GM18507 (cell line): Measurements from ENCODE around the gene RNF39.

Experiments used
- DNase-seq: peaks from one replicate; pipeline ENCODE4 v3.0.0; 2011; ENCODE audit warnings: low read depth; ENCODE audit not compliant: insufficient read length; ENCODE audit errors: extremely low spot score
- FAIRE-seq: peaks from 2 replicates; lab custom pipeline; 2011; peaks lifted over from hg19 to GRCh38; lab: Jason Lieb, UNC

RNF39 gene

DNA sequence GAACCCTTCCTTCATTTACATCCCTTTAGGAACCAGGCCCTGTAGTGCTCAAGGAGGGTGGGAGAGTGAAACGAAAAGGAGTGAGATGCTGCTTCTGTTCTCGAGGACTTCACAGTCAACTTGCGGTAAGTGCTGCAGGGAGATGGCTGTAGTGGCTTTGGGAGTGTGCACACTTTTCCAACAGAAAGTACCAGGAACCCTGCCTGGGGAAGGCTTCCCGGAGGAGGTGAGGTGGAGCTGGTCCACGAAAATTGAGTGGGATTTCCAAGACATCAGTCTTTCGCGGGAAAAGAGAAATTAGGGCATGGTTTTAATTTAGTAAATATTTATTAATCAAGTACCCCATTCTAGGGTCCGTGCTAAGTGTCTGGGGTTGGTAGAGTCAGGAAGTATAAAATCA lies 24.6 kb upstream of the RNF39 start:
- FAIRE-seq (no peak), DNase-seq (no peak)

DNA sequence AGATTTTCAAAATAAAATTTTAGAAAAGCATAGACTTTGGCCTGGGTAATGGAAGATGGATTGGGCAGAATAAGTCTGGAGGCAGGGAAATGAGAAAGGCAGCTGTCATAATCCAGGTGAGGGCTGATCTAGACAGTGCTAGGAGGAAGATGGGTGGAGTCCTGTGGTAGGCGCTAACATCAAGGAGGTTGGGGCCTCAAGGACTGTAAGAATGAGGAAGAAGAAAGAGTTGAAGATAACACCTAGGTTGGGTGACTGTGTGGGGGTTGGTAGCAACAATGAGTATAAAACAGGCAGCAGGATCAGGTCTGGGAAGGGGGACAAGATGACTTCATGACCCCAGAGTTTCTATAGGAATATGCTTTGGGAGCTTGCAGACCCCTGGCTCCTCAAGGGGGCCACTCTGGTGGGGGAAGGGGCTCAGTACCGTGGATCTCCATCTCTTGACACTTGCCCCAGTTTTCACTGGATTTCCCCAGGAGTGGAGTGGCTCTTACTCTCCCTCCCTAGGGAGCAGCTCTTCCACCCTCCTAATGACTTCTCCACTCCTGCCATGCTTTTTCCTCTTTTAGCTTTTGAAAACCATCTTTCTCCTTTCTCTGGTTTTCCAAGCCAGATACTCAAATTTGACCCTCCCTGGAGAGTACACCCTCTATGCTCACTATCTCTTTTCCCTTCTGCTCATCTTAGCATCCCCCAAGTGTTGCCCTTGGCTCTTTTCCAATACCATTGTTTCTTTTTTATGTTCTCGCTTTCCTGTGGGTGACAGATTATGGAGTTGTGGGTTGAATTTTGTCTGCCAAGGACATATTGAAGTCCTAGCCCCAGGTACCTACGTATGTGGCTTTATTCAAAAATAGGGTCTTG lies 22.6 kb upstream of the RNF39 start:
- FAIRE-seq (no peak), DNase-seq (no peak)

DNA sequence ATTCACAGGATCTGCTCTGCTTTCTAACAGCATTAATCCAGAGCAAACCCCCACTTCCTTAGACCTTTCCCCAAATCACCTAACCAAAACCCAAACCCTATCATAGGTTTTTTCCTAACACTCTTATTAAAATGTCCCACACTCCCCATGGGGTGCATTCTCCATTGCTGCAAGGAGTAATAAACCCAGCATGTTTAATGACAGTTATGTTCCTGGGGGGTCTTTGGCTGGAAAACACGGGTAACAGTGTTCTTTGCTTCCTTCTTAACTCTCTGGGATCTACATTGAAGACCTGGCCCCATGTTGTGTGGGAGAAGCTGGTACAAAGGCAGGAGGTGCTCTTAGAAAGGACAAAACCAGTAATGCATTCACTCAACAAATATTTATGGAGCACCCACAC lies 21.3 kb upstream of the RNF39 start:
- DNase-seq = no peak
- no peak for FAIRE-seq

DNA sequence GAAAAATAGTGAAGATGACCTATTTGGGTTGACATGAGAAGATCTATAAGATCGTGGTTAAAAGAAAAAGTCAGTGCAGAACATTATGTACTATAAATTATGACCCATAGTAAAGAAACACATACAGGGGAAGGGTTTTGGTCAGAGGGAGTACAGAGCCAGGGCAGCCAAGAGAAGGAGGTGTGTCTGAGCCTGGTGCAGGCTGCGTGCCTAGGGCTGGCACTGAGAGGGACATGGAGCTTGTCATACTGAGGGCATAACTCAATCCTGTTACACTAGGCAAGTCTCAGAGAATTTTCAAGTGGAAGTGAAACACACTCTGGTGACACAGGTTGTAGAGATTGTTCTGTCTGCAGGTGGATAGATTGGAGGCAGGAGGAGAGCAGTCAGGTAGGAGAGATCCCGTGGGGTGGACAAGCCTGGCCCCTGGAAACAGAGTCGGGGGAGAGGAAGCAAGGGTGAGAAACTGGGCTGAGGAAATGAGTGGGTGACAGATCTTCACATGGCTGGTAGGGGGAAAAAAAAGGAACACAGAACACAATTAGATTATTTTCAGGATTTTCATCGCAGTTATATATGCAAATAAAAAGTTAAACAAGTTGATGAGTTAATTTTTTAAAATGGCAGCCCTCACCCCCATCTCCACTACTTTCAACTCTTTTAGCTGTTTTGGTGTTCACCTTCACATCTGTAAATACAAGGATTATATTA lies 18.5 kb upstream of the RNF39 start:
- no peak for FAIRE-seq
- DNase-seq = no peak

DNA sequence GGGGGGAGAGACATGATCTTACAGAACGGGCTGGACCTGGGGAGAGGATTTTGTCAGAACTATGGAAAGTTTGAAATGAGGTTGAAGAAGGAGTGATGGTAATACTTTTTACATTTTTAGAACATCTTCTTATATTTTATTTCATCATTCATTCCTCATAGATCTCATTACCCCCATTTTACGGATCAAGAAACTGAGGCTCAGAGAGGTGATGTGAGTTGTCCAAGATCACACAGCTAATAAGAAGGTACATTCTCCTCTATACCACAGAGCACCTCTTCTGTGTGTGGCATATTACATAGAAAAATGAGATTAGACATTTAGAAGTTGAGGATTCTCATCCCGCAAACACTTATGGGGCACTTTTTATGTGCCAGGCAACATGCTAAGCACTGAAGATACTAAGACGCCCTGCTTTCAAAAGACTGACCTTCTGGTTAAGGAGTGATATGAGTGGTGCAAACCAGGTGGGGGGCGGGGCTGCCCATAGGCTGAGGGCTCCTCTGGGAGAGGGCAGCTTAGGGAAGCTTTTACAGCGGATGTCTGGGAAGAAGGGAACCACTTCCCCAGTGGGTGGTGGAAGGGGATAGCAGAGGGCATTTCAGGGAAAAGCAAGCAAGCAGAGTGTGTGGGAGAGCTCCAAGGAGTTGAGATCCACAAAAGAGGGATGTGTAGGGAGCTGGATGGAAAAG lies 17.4 kb upstream of the RNF39 start:
- FAIRE-seq (no peak), DNase-seq (no peak)

DNA sequence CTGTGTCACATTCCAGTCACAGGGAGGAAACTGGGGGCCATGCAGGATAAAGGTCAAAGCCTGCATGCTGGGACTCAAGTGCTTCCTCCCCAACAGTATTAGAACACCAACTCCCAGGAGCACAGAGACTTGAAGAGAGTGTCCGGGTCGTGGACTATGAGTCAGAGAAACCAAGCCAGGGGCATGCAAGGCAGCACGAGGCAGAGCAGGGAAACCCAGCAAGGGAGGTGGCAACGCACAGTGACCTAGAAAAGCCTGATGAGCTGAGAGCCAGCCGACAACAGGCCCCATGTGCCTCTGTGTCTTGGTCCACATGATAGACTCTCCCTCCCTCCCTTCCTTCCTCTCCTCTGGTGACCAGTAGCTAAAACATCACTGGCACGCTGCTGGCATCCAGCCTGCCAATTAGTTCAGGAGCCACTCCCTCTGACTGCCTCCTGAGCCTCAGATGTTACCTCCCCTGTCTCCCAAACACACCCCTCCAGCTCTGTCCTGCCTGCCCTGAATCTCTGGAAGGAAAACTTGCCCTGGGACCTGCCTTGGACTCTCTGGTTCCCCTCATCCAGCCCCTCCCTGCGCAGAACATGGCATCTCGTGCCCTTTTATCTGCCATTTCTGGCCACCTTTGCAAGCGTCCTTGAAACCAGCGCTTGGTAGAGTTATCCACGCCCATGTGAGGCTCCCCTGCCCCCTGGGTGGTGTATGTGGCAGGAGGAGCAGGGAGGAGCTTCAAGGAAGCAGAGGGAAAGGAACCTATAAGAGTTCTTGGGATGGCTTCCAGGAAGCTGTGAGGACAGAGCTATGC lies 16.2 kb upstream of the RNF39 start:
- no peak for DNase-seq

DNA sequence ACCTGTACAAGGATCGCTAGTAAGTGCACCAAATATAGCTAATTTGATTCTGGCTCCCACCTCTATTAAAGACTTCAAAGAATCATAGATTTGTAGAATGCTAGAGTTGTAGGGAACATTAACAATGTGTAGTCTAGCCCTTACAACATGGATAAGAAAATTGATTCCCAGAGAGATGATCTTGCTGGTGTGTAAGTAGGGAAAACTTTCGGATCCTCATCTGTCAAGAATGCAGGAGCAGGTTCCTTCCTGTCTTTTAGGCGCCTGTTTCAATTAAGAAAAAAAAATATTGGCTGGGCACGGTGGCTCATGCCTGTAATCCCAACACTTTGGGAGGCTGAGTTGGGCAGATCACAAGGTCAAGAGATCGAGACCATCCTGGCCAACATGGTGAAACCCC lies 12.3 kb upstream of the RNF39 start:
- DNase-seq = no peak
- no peak for FAIRE-seq

More for the DNA sequence above, 16.2 kb upstream of the RNF39 start:
- no peak for FAIRE-seq

DNA sequence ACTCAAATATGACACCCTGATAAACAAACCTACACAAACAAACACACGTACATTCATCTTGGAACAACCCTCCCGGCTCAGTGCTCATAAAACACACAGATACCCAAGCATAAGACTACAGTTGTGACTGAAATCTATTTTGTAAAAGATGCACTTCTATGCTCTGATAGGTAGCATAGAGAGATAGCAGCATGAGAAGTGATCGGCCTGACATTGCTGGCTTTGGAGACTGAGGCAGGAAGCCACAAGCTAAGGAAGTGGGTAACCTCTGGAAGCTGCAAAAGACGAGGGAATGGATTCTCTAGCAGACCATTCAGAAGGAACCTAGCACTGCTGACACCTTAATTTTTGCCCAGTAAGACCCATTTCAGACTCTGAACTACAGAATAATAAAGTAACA lies 1.6 kb upstream of the RNF39 start:
- no peak for DNase-seq
- FAIRE-seq = no peak

DNA sequence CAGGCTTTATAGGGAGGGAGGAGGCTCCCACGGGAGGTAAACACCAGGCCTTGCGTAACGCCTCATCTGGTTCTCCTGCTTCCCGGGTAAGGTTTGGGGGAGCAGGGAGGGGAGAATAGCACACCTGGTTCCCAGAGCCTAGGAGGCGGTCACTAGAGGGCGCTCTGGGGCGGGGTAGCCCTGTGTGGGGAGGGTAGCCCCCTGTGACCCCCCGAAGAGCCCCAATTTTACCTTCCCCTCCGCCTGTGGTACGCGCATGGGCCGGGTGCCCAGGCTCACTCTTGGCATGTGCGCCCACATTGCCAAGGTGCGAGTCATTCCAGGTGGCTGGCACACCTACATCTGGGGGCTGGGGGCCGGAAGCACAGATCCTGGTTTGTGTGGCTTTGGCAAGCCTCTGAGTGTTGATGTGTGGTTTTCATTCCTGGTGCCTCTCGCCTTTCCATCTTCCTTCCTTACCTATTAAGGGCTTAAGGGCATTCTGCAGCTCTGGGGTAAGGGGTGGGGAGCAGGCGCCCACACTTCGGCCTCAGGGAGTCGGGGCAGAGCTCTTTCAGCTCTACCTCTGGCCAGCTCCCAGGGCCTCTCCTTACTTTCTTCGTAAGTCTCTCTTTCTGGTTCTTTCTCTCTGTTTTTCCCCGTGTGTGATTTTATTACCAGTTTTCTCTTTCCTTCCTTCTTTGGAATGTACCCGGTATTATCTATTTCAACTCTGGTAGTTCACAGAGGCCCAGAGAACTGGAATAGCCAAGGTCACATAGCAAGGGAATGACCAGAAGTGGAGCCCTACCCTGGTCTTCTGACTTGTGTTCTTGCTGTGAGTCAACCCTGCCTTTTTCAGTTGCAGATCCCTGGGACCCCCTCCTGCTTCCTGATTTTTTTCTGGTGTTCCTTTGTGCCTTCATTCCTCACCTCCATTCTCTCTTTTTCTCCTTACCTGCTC lies 492 bp upstream of the RNF39 start:
- DNase-seq (no peak), FAIRE-seq (no peak)

DNA sequence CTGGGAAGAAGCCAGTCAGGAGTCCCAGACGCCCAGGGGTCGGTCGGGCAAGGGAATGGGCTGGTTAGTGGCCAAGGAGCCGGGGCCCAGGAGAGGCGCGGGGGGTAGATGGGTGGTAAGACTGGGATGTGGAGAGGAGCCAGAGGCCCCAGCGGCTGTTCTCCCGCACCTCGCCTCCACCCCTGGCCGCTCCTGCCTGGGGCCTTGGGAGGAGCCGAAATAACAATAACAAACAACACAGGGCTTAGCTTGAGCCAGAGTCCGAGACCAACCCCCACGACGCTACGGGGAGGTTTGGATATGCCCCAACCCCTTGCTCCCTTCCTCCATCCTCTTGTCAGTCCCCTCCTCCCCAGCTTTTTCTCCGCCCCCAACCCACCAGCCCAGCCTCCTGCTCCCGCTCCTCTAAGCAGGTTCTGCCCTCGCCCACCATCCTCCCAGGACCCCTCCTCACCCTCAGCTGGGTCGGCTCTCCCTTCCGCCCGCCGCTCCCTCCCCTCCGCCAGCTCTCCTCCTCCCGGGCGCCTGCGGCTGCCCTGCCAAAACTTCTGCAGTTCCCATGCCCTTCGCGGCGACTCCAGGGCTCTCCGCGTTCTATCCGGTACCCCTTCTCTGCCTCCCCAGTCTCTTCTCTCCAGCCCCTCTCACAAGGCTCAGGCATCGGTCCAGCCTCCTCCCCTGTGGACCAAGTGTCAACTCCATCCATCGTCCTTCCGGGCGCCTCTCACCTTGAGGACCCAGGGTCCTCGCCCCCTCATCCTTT lies 1.1 kb downstream of the RNF39 start:
- FAIRE-seq (no peak), DNase-seq (no peak)

DNA sequence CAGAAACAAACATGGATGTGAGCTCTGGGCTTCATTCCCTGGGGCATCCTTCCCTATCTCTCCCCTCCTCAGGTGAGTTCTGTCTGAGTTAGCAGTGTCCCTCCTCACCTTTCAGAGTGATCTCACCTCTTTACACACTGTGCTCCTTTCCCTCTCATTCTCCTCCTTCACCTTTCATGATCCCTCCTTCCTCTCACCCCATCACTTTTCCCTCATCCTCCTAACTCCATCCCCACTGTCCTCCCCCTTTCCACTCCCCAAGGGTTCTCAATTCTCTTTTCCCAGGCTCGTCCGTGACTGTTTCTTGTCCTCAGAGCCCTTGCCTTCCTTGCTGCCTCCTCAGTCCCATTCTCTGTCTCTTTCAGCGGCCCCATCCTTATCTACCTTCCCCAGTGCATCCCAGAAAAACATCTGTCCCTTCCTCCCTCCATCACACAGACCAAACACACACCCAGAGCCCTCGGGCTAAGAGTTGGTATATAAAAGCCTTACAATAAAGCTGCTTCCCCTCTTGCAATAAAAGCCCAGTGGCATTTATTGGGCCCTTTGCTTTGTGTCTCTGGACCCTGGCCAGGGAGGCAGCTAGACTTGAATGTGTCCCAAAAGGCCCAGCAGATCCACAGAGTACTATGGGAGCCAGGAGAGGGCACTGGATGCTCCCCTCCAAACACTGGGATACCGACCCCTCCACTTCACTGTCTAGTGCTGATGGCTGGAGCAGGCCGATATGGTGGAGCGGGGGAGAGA lies 1.9 kb downstream of the RNF39 start:
- FAIRE-seq (no peak), DNase-seq (no peak)

DNA sequence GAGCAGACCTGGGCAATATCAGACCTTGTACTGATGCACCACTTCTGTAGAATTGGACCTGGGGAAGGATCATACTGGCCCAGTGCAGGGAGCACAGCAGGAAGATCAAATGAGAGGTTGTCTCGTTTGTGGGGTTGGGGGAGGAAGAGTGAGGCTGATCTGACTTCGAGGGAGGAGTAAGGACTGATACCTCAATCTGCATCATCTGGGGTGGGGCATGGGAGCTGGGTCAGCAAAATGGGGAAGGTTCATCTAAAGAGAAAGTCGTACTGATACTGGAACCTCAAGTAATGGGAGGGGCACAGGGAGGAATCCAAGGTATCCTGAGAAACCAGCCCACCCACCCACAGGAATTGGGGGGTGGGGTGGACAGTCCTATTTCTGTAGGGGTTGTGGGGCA lies 3.7 kb downstream of the RNF39 start:
- no peak for DNase-seq
- no peak for FAIRE-seq

DNA sequence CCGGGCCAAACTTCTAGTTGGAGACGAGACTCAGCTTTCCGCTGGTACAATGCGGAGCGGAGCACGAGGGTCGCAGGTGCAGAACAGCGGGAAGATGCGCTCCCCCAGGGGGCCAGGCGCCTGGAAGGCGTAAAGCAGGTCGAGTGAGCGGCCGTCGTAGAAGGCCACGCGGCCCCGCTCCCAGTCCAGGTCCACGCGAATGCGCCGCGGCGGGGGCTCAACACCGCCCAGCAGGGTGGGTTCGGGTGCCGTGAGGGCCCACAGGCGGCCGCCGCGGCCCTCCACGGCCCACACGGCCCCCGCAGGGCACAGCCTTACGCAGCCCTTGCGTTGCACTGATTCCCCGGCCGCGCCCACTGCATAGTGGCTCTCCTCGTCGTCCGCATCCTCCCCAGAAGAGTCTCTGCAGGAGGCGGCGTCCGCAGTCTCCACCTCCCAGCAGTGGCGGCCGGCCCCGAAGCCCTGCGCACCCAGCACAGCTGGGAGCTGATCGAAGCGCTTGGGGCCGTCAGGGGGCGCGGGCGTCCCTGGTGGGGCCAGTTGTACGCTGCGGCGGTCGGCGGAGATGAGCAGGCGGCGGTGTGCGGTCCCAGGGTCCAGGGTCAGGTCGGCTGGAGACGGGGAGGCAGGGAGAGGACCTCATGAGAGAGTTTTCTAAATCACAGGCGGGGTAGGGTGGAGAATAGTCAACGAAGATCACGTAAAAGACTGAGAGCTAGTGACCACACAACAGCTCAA lies 4.3 kb downstream of the RNF39 start:
- DNase-seq (no peak), FAIRE-seq (no peak)

DNA sequence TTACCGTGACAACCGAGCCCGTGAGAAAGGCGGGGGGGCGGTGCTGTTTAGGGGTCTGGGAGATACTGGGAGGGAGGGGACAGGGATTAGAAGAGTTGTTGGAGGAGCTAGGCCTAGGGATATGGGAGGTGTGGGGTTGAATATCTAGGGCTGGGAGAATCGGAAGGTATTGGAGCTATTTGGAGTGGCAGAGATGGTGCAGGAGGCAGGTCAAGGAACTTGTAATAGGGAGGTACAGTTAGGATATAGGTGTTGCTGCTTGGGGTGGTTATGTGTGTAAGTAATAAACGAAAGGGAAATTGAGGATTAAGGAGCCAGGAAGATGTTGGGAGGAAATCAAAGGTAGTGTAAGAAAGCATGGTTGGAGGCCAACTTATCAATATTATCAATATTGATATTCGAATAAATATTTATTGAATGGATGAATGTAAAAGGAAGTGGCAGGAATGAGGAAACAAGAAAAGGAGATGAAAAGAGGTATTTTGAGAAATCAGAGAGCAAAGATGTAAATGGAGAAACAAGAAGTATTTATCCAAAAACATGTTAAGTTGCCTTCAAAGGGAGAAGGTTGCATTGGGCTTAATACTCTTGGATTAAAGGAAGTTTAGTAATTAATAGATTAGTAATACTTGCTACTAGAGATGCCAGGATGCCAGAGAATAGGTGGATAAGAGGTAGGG lies 8.0 kb downstream of the RNF39 start:
- no peak for FAIRE-seq
- DNase-seq = no peak

DNA sequence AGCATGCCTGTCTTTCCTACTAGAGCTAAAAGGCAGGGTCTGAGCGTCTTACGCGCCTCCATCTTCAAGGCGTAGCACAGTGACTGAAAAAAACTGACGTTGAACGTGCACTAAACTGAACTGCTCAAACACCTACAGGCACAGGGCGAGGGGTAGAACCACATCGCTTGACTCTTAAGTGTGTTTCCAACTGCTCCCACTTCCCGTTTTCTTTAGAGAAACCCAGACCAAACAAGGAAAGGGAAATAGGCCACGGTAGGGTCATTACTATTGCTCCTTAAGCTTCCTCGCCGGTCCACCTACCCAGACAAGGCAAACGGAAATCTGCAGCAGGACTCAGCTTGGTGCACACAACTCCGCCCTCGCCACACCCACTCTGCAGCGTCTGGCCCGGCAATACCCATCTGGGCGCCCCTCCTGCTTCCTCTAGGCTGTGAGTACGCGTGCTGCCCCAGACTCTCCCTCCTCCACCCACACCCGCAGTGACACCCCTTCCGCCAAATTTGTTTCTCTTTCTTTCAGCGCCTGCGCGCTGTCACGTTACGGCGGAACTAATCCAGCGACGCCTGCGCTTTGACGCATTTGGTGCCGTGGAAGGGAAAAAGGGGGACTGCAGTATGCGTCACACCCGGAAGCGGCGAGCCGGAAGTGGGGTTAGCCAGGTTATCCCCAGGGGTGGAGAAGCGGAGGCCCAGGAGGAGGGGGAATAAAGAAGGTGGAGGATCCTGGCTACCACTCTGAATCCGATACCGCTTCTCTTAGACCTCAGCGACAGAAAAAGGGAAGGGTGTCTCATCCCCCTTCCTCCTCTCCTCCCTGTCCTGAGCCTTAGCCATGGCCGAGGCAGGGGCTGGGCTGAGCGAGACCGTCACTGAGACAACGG lies 8.8 kb downstream of the RNF39 start, which contains the start of gene PPP1R11:
Gene PPP1R11 (plus strand): TSS at position 622 of the 883 bp plus-strand sequence. CDS start 213 bp downstream, at position 835.
- peak; percentile 88 for DNase-seq
- peak; percentile 100 for FAIRE-seq
